Testis (tissue), 3 donors: ENCODE results near the gene PRKN. TPM values are rescaled to one million over a fixed set of nuclear protein-coding genes. Genes with fewer than 3 reads are reported as not detected.

Experiments
- DNase-seq: peaks from one replicate; pipeline ENCODE4 v3.0.0-alpha.2; 2019
- H3K27ac ChIP-seq, 2 donors: fragments of 200-600 bp; sonication (generic); one replicate each; pipeline ENCODE4 v1.5.1; 2019
- H3K27me3 ChIP-seq: fragments of 200-600 bp; sonication (generic); one replicate; pipeline ENCODE4 v1.5.1; 2019
- H3K36me3 ChIP-seq: fragments of 200-600 bp; sonication (generic); one replicate; pipeline ENCODE4 v1.5.1; 2017; ENCODE audit warnings: low read depth; ENCODE audit errors: missing control alignments
- H3K4me1 ChIP-seq: fragments of 200-600 bp; sonication (generic); one replicate; pipeline ENCODE4 v1.5.1; 2019
- H3K4me3 ChIP-seq, 2 donors: fragments of 200-600 bp; sonication (generic); one replicate each; pipeline ENCODE4 v1.5.1; 2017 to 2019
- H3K9me3 ChIP-seq: fragments of 200-600 bp; sonication (generic); one replicate; pipeline ENCODE4 v1.5.1; 2017
- POLR2A ChIP-seq: fragments of 450-650 bp; IDR thresholded peaks from one replicate; pipeline ENCODE4 v1.6.1; 2017; ENCODE audit warnings: antibody characterized with exemption, mild to moderate bottlenecking, moderate library complexity
- WGBS, 2 donors: methylation state at CpG; one replicate each; pipeline ENCODE4 v1.1.5; 2018; 5-methylcytosine and 5-hydroxymethylcytosine counted together
- intact Hi-C: fragments of 100-400 bp; cut with DNase I; formaldehyde crosslinking; loops from one replicate; pipeline ENCODE4 v1.15.1; 2023; ENCODE audit warnings: low total_unique reads
- polyA plus RNA-seq: library from polyadenylated mRNA; stranded (reverse); fragments of 350-450 nt; fragmentation: Illumina TruSeq; extraction: RNeasy Lipid Tissue Mini Kit (QIAGEN cat#74804); gene quantifications from one replicate; pipeline ENCODE4 v1.2.3, GENCODE V29; 2014; ENCODE audit warnings: low read depth, low replicate concordance; ENCODE audit not compliant: insufficient read depth
- total RNA-seq, 2 donors: library from RNA; depleted of rRNA; stranded (reverse); fragments of >200 nt; gene quantifications; one replicate each; pipeline ENCODE4 v1.2.3, GENCODE V29; 2016
- TF ChIP-seq, protein P1 (sequence below), 3 experiments: fragments of 450-650 bp in 2 of 3; fragments of 200-600 bp in 1 of 3; sonication (generic) in 1 of 3; IDR thresholded peaks; one replicate each; pipeline ENCODE4 v1.5.1; 2016 to 2019; ENCODE audit warnings: antibody characterized with exemption in 3 of 3, mild to moderate bottlenecking in 2 of 3, moderate library complexity in 1 of 3

The PRKN gene
- total and polyA plus RNA-seq, 3 donors from 2014 or later, result 19.1 to 34.5 (median 28.8) TPM

GRCh38 chr6:161452241-161452640 is 1275.3 kb downstream of the PRKN start:
- Histone ChIP-seq H3K9me3 (no peaks in the 10 kb centered on the region), H3K4me3 (no peak overlapping the region), H3K4me1 (no peaks in the 10 kb centered on the region), H3K27me3 (no peaks in the 10 kb centered on the region), H3K27ac (no peak overlapping the region), H3K36me3 (no peaks in the 10 kb centered on the region)
- intact Hi-C loops, result no loop called here
- DNase-seq, result no peak
- WGBS, 2 donors, result 94 to 95% methylated on average over 3 of the region's 3 CpGs
- TF ChIP-seq POLR2A, result no peak
- TF ChIP-seq, protein P1, sequence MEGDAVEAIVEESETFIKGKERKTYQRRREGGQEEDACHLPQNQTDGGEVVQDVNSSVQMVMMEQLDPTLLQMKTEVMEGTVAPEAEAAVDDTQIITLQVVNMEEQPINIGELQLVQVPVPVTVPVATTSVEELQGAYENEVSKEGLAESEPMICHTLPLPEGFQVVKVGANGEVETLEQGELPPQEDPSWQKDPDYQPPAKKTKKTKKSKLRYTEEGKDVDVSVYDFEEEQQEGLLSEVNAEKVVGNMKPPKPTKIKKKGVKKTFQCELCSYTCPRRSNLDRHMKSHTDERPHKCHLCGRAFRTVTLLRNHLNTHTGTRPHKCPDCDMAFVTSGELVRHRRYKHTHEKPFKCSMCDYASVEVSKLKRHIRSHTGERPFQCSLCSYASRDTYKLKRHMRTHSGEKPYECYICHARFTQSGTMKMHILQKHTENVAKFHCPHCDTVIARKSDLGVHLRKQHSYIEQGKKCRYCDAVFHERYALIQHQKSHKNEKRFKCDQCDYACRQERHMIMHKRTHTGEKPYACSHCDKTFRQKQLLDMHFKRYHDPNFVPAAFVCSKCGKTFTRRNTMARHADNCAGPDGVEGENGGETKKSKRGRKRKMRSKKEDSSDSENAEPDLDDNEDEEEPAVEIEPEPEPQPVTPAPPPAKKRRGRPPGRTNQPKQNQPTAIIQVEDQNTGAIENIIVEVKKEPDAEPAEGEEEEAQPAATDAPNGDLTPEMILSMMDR (IDR thresholded peaks at IDR 0.05), result no peak

DNA sequence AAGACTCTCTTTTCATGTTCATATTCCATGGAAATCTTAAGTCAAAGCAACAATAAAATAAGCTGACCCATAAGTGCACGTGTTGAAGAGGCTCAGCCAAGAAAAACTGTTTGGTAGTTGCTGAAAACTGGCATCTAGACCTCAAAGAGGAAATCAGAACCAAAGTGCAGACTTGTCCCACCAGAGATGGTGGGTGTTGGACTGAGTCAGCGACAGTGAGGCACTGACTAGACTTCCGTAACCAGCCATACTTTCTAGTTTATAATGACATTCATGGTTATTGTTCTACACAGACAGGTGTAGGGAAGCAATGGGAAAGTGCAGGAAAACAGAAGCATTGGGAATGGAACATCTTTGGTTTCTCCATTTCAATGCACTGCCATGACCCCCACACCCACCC is 1278.0 kb downstream of the PRKN start:
- H3K9me3 ChIP-seq, result no peaks in the 10 kb centered on the region
- peaks cover 9% of the 10 kb centered on the region for H3K4me1 ChIP-seq
- no peak overlapping the region for H3K27ac ChIP-seq
- no peak for TF ChIP-seq POLR2A
- TF ChIP-seq, protein P1 (IDR thresholded peaks at IDR 0.05), result no peak
- no peak overlapping the region for H3K4me3 ChIP-seq
- no peaks in the 10 kb centered on the region for H3K36me3 ChIP-seq
- intact Hi-C loops, result no loop called here
- 86 to 91% methylated on average over 3 of the region's 3 CpGs for WGBS, 2 donors
- H3K27me3 ChIP-seq, result no peaks in the 10 kb centered on the region
- no peak for DNase-seq

DNA sequence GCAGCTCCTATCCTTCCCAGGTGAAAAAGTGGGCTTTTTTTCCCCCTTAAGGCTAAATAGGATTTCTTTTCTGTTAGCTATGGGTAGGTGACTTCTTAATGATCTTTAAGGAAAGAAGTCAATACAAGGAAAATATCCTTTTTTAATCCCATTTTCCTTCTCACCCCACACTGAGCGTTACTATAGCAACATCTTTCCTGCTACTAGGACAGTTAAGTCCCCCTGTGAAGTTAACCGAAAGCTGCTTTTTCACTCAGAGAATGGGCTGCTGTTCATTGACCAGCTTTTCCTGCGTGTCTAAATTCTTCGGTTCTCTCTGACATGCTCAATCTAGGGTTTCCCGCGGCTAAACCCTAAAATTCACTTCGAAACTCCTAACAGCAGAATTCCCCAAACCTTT is 1280.6 kb downstream of the PRKN start:
- intact Hi-C loops, result no loop called here
- no peaks in the 10 kb centered on the region for H3K9me3 ChIP-seq
- DNase-seq, result no peak
- H3K27me3 ChIP-seq, result no peaks in the 10 kb centered on the region
- H3K27ac ChIP-seq, result no peak overlapping the region
- no peak overlapping the region for H3K4me3 ChIP-seq
- H3K36me3 ChIP-seq, result no peaks in the 10 kb centered on the region
- WGBS, 2 donors, result 90 to 97% methylated on average over 7 of the region's 7 CpGs
- TF ChIP-seq POLR2A, result no peak
- TF ChIP-seq, protein P1 (IDR thresholded peaks at IDR 0.05), result no peak
- H3K4me1 ChIP-seq, result peaks cover 9% of the 10 kb centered on the region

- Histone ChIP-seq H3K4me1 (peaks cover 9% of the 10 kb centered on the region), H3K36me3 (no peaks in the 10 kb centered on the region), H3K27ac (no peak overlapping the region), H3K4me3 (no peak overlapping the region), H3K9me3 (no peaks in the 10 kb centered on the region), H3K27me3 (no peaks in the 10 kb centered on the region)
- TF ChIP-seq, protein P1 (IDR thresholded peaks at IDR 0.05), result no peak
- TF ChIP-seq POLR2A, result no peak
- 61 to 71% methylated on average over 6 of the region's 6 CpGs for WGBS, 2 donors
- intact Hi-C loops, result no loop called here
- no peak for DNase-seq
Measured at GRCh38 chr6:161446296-161446925, 1281.2 kb downstream of the PRKN start.
